Suppressor macrophage treated with lipopolysaccharide for 1 hour (primary cell): ENCODE measurements around the gene ARPP21.

Source experiments
- DNase-seq, 3 donors: peaks; one replicate each; pipeline ENCODE4 v3.0.0-alpha.2; 2020 to 2022

Gene ARPP21

DNA sequence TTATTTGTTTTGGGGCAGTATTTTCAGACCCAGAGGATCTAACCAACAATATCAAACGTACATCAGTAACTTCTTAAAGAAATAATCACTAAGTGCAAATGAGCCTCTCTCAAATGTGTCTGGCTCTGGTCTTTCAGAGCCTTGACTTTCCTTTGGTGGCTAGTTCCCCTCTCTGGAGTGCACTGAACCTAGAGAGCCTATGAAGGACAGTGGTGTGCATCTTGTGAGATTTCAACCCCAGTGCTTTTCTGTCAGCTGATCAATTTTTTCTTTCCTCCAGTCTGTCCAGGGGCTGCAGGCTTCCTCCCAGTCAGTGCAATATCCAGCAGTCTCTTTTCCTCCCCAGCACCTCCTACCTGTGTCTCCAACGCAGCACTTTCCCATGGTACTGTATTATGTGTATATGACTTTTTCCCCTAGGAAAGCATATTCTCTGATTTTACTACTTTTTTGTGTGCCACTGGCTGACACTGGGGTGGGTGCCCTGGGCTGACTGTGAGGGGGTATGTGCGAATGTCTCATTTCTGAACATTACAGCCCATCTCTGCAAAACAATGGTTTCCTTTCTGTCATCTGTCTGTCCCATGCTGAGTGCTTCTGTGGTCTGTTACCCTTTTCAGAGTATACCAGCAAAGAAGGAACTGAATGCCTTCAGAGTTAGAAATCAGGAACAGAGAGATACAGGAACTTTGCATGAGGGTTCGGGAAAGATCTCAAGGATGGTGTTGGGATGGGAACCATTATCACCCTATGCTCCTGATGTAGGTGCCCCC is 98.8 kb downstream of the ARPP21 start:
- no peak for DNase-seq

DNA sequence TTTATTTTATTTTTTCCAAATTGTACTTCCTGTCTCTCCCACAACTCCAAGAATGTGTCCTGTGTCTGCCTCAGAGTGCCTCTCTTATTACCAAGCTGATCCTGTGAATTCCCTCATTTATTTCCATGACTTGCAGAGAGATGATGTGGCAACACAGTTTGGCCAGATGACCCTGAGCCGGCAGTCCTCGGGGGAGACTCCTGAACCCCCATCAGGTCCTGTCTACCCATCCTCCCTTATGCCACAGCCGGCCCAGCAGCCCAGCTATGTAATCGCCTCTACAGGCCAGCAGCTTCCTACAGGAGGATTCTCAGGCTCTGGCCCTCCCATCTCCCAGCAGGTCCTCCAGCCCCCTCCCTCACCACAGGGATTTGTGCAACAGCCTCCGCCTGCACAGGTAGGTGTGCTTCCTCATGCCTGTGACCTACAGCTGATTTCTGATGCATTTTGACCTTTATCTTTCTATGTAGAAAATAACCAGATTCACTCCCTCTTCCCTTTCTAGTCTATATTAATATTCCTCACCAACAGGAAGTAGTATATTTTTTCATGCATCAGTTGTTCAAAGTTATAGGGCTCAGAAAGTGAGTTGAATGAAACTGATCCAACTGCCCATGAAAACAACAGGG is 100.0 kb downstream of the ARPP21 start:
- DNase-seq, result no peak

DNA sequence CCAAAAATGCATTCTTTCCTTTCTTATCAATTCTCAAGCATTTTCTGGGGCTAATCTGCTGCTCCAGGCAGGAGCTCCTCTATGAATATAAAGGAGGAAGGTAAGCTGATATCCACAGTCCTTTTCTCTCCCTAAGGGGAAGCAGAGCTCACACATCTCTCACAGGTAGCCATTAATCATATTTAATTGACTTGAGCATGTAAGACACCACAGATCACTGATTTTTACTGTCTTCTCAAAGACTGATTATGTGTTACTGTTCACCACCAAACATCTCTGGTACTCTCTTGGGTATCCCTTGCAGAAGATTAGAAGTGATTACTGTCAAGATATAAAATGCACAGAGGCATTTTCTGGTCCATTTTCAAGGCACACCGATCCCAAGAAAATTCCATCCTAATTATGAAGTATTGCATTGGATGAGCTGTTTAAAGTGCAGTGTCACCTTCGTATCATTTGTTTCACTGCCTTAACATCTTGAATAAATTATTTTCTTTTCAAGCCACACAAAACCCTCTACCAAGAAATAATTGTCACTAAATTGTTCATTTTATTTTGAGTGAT is 100.7 kb downstream of the ARPP21 start:
- DNase-seq, result no peak

DNA sequence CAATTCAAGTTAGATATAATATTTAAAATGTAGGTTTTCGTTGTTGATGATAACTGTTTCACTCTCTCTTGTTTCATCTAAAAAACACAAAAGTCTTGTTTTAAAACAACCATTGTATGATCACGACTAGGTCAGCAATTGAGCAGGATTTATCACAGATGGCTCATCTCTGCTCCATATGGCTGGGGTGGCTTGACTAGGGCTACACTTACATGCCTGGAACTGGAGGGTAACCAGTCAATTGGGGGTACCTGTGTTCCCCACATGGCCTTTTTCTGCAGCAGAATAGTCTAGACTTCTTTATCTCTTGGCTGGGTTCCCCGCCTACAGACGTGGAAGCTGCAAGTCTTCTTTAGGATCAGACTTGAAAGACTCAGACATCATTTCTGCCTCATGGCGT is 103.9 kb downstream of the ARPP21 start:
- DNase-seq, result no peak

DNA sequence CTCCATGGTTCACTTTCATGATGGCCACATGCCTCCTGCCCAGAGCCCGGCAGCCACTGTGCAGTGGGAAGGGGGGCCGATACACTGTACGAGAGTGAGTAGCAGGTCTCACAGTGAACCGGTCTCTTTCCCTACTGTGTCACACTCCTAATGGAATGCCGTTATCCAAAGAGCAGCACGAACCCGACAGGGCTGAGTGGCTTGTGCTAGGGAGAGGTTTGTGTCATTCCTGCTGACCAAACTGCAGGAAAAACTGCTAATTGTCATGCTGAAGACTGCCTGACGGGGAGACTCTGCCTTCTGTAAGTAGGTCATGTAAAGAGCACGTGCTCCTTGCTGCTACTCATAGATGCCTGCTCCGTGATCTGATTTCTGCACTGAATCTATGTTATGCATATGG is 105.1 kb downstream of the ARPP21 start:
- no peak for DNase-seq

DNA sequence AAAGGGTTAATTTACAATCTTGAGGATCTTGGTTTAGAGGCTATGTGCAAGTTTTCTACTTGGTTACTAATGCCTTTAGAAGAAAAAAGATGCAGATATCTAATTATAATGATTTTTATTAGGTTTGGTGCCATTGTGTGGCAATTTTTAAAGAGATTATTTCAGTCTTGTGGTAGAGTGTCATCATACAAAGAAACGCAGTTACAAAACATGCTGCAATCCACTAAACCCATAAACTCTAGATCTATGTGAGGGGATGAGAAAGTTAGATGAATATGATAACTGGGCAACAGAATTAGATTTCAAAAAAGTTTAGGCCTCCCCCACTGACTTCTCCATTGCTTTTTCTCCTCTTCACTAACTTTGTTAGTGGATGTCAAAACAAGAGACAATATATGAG is 106.0 kb downstream of the ARPP21 start:
- DNase-seq, result no peak

DNA sequence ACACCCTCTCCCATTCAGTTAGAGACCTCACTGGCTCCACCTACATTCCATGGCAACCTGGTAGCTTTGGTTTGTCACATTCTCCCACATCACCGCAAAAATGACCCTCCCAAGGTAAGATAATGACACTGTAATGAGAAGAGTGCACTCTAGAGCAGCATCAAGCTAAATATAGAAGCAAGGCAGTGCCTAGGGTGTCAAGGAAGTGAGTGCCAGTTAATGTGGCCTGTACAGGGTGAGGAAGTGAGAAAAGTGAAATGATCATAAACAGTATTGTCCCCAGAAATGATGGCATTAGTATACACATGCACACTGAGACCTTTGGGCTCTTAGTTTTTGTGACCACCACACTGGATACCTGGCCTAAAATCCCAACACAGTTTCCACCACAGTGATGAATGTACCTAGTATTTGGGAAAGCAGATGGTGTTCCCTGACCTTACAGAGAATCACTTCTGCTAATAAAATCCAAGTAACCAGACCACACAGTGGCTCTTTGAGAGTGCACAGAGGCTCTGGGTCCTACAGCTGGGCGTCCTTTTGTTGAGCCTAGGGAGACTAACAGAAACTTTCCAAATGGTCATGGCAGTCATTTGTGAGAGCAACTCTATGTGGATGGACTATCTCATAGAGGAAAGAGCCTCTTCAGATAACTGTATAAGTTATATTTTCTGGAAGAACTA is 106.6 kb downstream of the ARPP21 start:
- no peak for DNase-seq

DNA sequence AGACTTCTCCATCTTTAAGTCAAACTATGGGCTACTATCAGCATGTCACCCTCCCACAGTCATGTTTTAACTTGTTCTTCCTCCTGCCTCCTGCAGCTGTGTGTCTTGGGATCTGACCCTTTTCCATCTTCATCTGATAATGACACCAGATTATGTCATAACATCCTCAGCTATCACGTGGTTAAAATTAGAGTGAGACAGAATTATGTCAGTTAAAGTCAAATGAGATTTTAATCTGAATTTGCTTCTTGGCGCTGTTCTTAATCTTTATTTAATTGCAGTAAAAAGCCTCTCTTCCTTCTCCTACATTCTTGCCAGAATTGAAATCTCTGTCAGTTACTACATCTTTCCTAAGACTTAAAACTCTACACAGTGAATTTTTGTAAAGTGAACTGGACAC is 107.2 kb downstream of the ARPP21 start:
- no peak for DNase-seq

DNA sequence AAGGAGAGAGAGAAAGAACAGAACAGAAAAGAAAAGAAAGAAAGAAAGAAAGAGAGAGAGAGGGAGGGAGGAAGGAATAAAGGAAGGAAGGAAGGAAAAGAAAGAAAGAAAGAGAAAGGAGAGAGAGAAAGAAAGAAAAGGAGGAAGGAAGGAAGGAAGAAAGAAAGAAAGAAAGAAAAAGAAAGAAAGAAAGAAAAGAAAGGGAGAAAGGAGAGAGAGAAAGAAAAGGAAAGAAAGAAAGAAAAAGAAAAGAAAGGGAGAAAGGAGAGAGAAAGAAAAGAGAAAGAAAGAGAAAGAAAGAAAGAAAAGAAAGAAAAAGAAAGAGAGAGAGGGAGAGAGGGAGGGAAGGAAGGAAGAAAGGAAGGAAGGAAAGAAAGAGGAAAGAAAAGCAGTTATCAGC is 108.8 kb downstream of the ARPP21 start:
- no peak for DNase-seq

DNA sequence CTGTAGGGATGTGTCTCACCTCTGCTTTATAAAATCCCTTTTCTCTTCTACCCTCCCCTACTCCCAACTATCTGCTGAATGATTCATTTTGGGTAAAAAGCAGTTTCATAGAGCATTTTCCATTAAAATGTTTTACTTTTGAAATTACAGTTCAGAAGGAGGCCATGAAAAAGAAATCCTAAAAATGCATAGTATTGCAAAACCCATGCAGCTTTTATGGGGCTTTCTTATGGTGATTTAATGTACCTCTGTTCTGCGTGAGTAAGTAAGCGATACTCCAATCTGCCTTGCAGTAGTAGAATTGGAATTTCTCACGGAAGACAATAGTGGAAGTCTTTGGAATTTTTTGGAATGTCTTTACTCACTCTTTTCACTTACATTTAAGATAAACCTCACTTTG is 111.9 kb downstream of the ARPP21 start:
- DNase-seq, result no peak

DNA sequence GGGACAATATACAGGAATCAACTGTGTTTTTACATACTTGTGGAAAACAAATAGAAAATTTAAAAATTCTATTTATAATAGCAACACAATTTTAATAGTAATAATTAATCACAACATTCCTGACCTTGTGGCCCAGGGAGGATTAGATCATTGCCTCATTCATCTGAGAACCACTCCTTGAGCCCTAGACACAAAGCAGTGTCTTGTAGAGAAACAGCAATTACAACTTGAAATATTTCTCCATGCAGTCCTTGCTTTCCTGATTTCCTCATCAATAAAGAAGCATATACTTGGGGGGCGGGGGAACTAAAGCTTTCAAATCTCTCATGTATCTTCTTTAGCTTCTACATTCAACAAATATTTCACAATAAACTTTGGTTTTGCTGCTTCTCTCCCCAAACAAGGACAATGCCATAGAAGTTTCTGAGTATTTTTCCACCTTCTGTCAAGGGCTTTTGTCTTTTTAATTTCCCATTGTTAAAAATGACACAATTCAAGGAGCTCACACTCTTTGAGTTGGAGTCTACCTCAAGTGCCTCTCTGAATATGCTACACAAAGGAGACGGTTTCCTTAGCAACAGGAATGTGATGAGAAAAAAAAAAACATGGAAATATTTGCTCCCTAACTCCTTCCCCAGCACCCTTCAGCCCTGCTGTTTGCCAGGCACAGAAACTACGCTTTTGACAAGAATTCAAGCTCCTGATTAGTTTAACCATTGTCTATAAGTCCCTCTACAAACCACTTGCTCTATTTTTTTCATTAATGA is 118.8 kb downstream of the ARPP21 start:
- DNase-seq, result no peak

DNA sequence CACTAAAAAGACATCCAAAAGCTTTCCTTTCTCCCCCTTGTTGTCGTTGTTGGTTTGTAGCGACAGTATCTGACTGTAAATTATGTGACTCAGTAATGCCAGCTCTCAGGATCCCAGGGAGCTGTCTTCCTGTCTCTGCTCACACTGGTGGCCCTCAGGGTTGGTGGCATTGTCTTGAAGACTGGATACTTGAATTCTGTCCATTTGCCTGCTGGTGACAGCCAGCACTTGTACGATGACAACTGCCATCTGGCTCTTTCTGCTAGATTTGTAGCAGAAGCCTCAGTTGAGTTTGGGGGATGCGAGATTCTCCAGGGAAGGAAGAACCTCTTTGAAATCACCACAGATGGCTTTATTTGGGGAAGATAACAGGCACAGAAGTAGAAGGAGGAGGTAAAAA is 120.8 kb downstream of the ARPP21 start:
- no peak for DNase-seq

DNA sequence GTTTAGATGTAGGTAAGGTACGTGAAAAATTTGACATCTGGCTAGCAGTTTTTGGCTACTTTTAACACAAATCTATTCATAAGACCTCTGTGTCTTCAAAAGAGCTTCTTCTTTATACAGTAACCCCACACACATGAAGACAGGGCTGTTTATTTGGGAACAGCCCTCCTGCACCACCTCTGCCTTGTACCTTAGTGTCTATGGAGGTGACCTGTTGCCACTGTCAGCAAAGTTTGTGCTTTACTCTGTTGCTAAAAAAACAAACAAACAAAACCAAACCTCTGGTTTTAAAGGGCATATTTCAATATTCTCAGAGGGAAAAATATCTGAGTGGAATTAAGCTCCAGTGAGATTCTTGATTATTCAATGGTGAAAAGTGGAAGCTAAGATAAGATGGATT is 122.0 kb downstream of the ARPP21 start:
- no peak for DNase-seq

DNA sequence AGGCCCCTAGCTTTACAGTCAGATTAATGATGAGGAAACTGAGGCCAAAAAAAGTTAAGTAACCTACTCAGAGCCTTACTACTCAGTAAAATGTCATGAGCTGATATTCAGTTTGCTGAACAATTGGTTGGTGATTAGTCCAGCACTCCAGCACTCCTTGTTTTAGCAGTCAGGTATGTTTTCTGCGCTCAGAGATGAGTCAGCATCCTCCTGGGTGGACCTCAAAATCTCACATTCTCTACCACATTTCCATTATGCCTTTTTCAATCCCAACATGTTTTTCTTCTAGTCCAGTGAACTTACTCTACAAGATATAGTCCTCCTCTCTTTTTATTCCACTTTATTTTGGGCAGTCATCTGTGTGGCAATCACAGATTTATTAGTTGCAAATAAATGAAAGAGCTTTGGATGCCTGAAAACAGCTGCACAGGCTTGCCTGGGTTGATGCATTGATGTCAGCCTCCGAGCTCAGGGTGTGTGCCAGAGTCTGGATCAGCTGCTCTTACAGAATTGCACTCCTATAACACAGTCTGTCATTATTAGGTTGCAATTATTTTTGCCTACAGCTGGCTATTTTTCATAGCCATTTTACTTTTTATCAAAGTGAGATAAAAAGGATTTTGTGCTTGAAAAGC is 133.2 kb downstream of the ARPP21 start:
- no peak for DNase-seq

DNA sequence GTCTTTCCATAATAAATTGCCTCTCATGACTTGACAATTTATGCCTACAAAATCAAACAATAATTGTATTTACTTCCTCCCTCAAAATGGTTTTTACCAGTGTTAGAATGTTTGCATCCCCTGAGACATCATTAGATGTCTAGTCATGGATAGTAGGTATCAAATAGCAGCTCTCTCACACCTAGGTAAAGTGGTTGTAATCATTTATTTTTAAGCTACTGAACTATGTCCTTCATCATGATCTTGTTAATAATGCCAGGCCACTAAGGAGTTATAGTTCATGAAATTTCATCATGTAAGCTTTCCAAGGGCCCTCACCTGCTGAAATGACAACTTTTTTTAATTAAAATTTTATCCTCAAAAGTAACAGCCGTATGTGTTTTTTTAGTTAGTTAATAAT is 134.1 kb downstream of the ARPP21 start:
- no peak for DNase-seq

DNA sequence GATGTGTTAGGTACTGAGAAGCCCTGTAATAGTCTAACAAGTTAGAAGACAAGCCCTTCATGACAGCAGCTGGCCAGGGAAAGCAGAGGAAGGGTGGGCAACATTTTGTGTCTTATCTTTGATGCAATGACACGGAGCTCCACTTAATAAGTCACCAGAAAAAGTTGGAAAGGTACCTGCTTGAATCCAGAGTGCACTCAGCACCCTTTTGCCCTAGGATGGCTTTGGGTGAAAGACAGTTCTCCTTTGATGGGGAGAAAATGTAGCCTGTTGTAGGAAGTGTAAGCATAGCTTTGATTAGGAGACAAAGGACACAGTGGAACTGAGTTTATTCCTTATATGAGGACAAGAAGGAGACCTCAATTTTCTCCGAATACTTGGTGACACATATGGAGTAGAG is 137.0 kb downstream of the ARPP21 start:
- DNase-seq, result no peak

DNA sequence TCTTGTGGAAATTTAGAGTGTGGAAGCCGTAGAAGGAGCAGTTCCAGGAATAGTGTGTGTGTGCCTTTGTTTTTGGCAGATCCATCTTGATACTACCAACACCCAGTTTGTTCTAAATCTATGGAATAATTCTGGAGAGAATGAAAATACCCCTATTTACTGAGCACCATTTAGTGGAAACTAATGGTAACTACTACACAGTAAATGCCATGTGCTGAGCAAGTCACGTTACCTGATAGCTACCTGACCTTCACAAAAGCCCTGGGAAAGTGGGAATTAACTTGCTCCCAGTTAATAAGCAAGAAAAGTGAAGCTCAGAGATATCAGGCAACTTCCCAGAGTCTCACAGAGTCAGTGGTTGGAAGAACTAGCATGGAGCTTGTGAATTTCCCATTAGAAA is 137.7 kb downstream of the ARPP21 start:
- no peak for DNase-seq

DNA sequence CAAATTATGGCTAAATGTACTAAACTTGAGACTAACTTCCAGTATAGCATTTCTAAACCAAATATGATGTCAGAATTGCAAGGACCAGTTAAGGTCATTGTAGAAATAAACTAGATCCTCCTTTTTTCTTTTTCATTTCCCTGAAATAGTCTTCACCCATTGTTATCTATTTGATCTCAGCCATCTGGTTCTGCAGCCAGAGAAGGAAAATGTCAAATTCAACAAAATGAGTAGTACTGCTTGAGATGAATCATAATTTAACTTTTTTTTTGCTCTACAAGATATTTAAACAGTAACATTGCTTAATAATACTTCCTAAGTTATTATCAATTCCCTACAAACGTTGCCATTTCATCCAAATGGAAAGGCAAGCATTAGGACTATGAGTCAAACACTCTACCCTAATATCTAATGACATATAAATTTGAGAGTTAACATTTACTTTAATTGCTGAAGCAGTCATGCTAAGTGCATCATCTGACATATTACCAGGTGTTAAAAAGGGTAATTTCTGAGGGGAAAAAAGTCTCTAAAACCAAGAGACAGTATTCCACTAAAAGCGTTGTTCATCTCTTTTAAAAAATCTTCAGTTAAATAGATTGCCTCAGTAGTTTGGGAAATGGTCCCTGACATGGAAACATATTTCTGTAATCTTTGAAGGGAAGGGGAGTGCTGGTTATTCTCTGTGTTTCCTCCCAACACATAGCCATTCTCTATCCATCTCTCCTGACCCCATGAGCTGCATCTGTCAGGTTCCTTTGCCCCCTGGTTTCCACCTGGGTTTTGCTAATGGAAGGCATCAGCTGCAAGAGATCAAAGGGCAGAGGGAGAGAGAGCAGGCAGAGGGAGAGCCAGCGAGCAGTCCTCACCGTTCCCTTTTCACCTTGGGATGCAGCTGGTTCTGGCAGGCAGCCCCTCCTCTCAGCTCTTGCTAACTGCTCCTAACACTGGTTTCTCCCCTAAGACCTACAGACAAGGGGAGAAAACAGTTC is 138.5 kb downstream of the ARPP21 start:
- DNase-seq, result no peak

DNA sequence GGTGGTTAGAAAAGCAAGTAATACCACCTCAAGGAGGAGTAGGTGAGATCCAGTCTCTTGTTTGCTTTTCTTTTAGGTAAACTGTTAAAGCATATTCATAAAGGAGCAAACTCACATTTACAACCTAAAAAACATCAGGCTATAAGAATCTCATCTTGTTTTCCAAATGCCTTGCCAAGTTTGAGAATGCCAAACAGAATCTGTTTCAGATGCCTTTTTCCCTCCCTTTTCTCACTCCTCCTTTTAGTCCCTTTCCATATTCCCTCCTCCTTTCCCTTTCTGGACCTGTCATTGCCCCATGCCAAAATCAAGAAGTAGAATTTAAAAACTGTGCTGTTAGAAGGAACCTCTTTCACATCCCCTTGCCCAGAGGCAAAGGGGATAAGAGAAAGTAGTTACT is 140.3 kb downstream of the ARPP21 start:
- no peak for DNase-seq

DNA sequence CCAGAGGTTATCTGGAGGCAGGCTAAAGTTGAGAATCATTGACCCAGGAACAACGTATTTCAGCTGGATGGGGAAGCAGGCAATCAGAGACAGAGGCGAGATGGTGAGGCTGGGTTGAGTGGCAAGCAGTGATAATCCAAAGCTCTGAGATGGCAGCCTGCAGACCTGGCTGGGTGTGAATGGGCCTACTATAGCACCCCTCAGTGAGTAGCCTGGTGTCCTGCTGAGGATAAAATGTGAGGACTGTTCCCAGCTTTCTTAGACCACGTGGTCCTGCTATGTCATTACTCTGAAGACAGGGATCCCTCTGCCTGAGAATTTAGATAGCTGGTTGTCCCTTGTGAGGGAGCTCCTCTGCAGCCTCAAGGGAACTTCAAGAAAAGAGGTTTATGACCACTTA is 141.5 kb downstream of the ARPP21 start:
- DNase-seq, result no peak

DNA sequence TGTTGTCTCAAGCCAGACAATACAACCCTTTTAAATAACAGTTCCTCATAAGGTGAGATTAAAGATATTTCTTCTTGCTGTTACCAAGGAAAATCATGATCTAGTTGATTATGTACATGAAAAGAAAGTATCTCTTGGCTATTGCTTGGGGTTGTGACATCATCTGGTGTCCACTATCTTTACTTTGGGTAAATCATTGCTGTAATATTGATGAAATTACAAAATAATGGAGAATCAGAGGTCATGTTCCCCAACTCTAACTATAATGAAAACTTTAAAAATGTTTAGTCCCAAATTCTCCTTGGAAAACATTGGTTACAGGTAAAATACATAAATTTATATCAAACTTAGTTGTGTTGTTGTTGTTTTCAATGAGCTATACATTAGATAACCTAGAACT is 142.2 kb downstream of the ARPP21 start:
- no peak for DNase-seq
